HL-60 (cell line): ENCODE measurements around the gene PRODH.
"Not testable (repeated sequence)": the region's sequence is repeated elsewhere in the genome, so short reads cannot be mapped to it uniquely, and the experiment has no call there.

ENCODE experiments used
- DNase-seq, 2 experiments: peaks; one replicate each; pipeline ENCODE4 v3.0.0-alpha.2; 2010 to 2020; ENCODE audit warnings: low read depth in 1 of 2, low spot score in 1 of 2
- H3K27ac ChIP-seq: fragments of 250-450 bp; sonication (Bioruptor Pico); replicated peaks from 2 replicates; pipeline ENCODE4 v1.5.1; 2020; ENCODE audit warnings: mild to moderate bottlenecking, moderate library complexity
- H3K27me3 ChIP-seq: fragments of 250-450 bp; sonication (Bioruptor Pico); 2 replicates; pipeline ENCODE4 v1.5.1; 2021; ENCODE audit warnings: mild to moderate bottlenecking, moderate library complexity; ENCODE audit not compliant: insufficient read depth, poor library complexity, severe bottlenecking
- H3K4me3 ChIP-seq: replicated peaks from 2 replicates; pipeline ENCODE4 v1.5.1; 2011; ENCODE audit warnings: mild to moderate bottlenecking, control low read depth, low read length; ENCODE audit not compliant: insufficient read depth
- GABPA ChIP-seq: IDR thresholded peaks from 2 replicates; pipeline ENCODE4 v1.6.1; 2012; ENCODE audit warnings: low read depth
- POLR2AphosphoS5 ChIP-seq: IDR thresholded peaks from 2 replicates; pipeline ENCODE4 v1.6.1; 2012; ENCODE audit warnings: low read depth
- SPI1 ChIP-seq: IDR thresholded peaks from 2 replicates; pipeline ENCODE4 v1.6.1; 2012; ENCODE audit warnings: low read depth, mild to moderate bottlenecking, borderline replicate concordance
- TF ChIP-seq, protein P1 (sequence below): IDR thresholded peaks from 2 replicates; pipeline ENCODE4 v1.6.1; 2012; ENCODE audit warnings: low read depth; ENCODE audit not compliant: insufficient replicate concordance
- TF ChIP-seq, protein P2 (sequence below): IDR thresholded peaks from one replicate; pipeline ENCODE4 v1.5.1; 2011; ENCODE audit warnings: low read length, control low read depth, inconsistent platforms; ENCODE audit not compliant: insufficient read depth

Gene PRODH

DNA sequence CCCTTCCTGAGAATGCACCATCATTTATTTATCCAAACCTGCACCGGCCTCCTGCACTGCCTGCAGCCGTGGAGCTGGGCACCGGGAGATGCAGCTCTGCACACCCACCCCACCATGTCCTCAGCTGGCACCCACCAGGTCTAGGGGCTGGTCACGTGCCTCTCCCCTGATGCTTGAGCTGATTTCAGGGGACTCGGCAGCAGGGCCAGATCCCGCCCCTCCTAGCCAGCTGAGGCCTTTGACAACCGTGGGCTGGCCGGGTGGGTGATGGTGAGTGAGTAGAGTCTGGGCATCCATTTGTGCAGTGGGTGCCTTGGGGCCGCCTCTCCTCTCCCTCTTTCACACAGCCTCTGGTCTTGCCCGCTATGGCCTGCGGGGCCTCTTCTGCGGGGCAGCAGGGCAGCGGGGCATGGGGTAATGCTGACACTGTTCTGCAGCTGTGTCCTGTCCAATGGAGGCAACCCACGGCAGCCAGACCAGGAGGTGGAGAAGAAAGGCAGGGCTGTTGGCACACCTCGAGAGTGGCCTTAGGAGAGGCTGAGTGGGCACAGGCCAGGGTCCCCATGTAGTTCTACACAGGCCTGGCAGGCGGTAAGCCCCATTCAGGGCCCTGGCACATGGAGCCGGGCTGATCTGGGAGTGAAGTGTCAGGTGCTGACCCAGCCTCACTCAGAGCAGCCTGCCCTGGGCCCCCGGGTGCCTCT lies 38.5 kb upstream of the PRODH start:
- no peak for DNase-seq
- Histone ChIP-seq H3K27ac (no peak overlapping the region), H3K4me3 (no peak overlapping the region), H3K27me3 (peaks cover 9% of the 10 kb centered on the region)
- TF ChIP-seq SPI1 (no peak), POLR2AphosphoS5 (no peak), GABPA (no peak)
- TF ChIP-seq, protein P1, sequence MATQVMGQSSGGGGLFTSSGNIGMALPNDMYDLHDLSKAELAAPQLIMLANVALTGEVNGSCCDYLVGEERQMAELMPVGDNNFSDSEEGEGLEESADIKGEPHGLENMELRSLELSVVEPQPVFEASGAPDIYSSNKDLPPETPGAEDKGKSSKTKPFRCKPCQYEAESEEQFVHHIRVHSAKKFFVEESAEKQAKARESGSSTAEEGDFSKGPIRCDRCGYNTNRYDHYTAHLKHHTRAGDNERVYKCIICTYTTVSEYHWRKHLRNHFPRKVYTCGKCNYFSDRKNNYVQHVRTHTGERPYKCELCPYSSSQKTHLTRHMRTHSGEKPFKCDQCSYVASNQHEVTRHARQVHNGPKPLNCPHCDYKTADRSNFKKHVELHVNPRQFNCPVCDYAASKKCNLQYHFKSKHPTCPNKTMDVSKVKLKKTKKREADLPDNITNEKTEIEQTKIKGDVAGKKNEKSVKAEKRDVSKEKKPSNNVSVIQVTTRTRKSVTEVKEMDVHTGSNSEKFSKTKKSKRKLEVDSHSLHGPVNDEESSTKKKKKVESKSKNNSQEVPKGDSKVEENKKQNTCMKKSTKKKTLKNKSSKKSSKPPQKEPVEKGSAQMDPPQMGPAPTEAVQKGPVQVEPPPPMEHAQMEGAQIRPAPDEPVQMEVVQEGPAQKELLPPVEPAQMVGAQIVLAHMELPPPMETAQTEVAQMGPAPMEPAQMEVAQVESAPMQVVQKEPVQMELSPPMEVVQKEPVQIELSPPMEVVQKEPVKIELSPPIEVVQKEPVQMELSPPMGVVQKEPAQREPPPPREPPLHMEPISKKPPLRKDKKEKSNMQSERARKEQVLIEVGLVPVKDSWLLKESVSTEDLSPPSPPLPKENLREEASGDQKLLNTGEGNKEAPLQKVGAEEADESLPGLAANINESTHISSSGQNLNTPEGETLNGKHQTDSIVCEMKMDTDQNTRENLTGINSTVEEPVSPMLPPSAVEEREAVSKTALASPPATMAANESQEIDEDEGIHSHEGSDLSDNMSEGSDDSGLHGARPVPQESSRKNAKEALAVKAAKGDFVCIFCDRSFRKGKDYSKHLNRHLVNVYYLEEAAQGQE, result no peak
- TF ChIP-seq, protein P2, sequence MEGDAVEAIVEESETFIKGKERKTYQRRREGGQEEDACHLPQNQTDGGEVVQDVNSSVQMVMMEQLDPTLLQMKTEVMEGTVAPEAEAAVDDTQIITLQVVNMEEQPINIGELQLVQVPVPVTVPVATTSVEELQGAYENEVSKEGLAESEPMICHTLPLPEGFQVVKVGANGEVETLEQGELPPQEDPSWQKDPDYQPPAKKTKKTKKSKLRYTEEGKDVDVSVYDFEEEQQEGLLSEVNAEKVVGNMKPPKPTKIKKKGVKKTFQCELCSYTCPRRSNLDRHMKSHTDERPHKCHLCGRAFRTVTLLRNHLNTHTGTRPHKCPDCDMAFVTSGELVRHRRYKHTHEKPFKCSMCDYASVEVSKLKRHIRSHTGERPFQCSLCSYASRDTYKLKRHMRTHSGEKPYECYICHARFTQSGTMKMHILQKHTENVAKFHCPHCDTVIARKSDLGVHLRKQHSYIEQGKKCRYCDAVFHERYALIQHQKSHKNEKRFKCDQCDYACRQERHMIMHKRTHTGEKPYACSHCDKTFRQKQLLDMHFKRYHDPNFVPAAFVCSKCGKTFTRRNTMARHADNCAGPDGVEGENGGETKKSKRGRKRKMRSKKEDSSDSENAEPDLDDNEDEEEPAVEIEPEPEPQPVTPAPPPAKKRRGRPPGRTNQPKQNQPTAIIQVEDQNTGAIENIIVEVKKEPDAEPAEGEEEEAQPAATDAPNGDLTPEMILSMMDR, result no peak

DNA sequence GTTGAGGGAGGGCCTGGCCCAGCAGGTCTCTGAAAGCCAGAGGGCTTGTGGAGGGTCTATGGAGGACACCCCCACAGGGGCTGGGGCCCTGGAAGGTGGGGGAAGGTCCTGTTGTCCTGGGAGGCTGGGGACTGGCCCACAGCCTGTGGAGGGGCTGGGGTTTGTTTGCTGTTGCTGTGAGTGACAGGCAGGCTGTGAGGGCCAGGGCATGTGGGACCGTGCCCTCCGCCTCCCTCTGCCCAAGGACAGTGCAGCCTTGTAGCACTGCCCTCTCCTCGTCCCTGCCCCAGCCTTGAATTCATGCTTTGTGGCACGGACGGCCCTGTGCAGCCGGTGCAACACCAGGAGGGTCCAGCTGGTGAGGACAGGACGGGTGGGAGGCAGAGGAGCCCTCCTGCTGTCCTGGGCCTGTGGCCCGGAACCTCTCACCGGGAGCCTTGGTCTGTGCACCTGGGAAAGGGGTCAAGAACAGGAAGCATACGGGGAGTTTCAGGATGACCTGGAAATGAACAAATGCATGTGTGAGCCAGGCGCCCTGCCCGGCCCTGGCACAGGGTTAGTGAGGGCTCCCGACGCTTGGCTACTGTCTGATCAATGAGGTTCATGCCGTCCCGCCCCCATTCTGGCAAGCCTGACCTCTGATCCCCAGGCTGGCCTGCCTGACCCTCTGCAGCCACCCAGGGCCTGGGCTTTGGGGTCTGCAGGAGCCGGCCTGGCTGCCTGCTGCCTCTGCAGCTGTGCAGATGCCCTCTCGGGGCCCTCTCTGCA lies 37.4 kb upstream of the PRODH start:
- no peak for TF ChIP-seq GABPA
- TF ChIP-seq, protein P2, result no peak
- TF ChIP-seq POLR2AphosphoS5, result no peak
- TF ChIP-seq SPI1, result no peak
- TF ChIP-seq, protein P1, result no peak
- no peak for DNase-seq
- Histone ChIP-seq H3K27ac (no peak overlapping the region), H3K4me3 (no peak overlapping the region), H3K27me3 (peaks cover 12% of the 10 kb centered on the region)

DNA sequence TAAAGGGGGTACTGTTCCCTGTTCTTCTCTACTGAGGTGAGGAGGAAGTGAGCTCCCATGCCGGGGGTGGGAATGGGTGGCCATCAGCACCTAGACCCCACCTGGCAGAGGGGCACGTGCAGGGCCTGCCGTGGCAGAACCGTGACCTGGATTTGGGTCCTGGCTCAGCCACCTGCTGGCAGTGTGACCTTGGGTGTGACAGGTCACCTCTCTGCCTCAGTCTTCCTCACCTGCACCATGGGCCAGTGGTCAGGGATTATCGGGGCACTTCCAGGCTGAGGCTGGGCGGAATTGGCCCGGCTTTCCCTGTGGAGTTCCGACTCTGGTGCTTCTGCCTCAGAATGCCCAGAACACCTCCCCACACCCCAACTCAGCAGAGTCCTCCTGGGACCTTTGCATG lies 36.5 kb upstream of the PRODH start:
- H3K27ac ChIP-seq, DNase-seq, H3K4me3 ChIP-seq: not testable (repeated sequence)
- peaks cover 12% of the 10 kb centered on the region for H3K27me3 ChIP-seq

DNA sequence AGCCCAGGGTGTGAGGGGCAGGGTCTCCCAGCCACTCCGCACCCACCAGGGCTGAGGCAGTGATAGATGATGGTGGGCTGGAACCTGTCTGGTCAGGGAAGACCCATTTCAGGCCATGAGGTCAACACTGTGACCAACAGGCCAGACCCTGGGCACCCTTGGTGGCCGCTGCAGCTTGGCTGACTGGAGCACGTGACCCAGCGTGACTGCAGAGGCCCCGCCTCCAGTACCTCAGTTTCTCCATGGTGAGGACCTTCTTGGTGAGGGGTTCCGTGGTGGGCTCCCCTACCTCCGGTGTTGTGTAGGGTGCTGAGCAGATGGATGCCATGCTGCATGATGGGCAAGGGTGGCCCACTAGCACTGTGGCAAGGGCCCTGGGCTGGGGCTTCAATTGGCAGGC lies 35.9 kb upstream of the PRODH start:
- not testable (repeated sequence) for H3K4me3 ChIP-seq, DNase-seq, H3K27ac ChIP-seq
- peaks cover 12% of the 10 kb centered on the region for H3K27me3 ChIP-seq
